H1 (cell line): ENCODE data around the gene SLC5A4.

Experiments used
- RNF2 ChIP-seq: fragments of 200-900, 300-1000 bp; sonication (generic); IDR thresholded peaks from 2 replicates; pipeline ENCODE4 v1.7.1; 2016; ENCODE audit warnings: borderline replicate concordance, low read depth, mild to moderate bottlenecking, antibody characterized with exemption, low read length; ENCODE audit not compliant: poor library complexity, severe bottlenecking; ENCODE audit errors: missing control alignments
- SUZ12 ChIP-seq: fragments of 200-600 bp; sonication (generic); IDR thresholded peaks from 2 replicates; pipeline ENCODE4 v1.6.1; 2012; ENCODE audit warnings: mild to moderate bottlenecking, inconsistent platforms, low read length, moderate library complexity, mixed read lengths
- TF ChIP-seq, protein P1 (sequence below), 3 experiments: IDR thresholded peaks; 1 replicate in 2 of 3; 2 replicates in 1 of 3; pipeline versions ENCODE4 v1.5.1 to v1.6.1; 2011; ENCODE audit warnings: low read length in 3 of 3, mild to moderate bottlenecking in 3 of 3, inconsistent platforms in 2 of 3, low read depth in 1 of 3, moderate library complexity in 1 of 3; ENCODE audit not compliant: insufficient read depth in 1 of 3; ENCODE audit errors: control extremely low read depth in 1 of 3

DNA sequence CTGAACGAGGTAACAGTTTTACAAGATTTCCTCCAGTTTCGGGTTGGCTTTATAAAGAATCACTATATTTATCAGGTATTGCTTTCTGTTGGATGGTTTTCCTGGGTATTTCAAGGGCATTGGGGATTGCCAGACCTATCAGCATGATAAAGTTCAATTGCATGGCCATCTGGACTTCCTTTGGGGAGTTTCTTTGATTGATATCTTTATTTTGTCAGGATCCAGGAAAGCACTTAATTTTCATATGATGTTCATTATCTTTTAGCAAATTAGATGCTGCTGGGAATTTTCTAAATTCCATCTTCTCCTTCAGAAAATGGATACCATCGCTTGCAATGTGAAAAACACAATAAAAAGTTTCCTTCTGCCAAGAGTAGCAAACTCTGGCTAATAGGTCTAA lies 71.5 kb downstream of the SLC5A4 start:
- TF ChIP-seq, protein P1, sequence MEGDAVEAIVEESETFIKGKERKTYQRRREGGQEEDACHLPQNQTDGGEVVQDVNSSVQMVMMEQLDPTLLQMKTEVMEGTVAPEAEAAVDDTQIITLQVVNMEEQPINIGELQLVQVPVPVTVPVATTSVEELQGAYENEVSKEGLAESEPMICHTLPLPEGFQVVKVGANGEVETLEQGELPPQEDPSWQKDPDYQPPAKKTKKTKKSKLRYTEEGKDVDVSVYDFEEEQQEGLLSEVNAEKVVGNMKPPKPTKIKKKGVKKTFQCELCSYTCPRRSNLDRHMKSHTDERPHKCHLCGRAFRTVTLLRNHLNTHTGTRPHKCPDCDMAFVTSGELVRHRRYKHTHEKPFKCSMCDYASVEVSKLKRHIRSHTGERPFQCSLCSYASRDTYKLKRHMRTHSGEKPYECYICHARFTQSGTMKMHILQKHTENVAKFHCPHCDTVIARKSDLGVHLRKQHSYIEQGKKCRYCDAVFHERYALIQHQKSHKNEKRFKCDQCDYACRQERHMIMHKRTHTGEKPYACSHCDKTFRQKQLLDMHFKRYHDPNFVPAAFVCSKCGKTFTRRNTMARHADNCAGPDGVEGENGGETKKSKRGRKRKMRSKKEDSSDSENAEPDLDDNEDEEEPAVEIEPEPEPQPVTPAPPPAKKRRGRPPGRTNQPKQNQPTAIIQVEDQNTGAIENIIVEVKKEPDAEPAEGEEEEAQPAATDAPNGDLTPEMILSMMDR (IDR thresholded peaks at IDR 0.05; ENCODE audit: control extremely low read depth in 1 of 3, insufficient read depth in 1 of 3, low read depth in 1 of 3, low read length in 3 of 3): no peak
- TF ChIP-seq RNF2 (no peak), SUZ12 (no peak)
